Mucosa of descending colon (tissue), 3 donors: Measurements from ENCODE around the gene STPG4. TPM values are rescaled to one million over a fixed set of nuclear protein-coding genes. Genes with fewer than 3 reads are reported as not detected.

Experiments
- ATAC-seq: fragments of 200-7000 bp; cut with Tn5 transposase; one replicate; pipeline ENCODE4 v1.9.1; 2020; ENCODE audit warnings: mild to moderate bottlenecking, moderate library complexity
- DNase-seq, 3 donors: peaks; one replicate each; pipeline ENCODE4 v3.0.0-alpha.2; 2020
- H3K36me3 ChIP-seq: fragments of 200-600 bp; one replicate; pipeline ENCODE4 v1.8.0; 2021; ENCODE audit warnings: low read depth, mild to moderate bottlenecking
- H3K4me1 ChIP-seq: fragments of 200-600 bp; one replicate; pipeline ENCODE4 v1.8.0; 2021; ENCODE audit warnings: low read depth, mild to moderate bottlenecking
- H3K4me3 ChIP-seq: fragments of 200-600 bp; one replicate; pipeline ENCODE4 v1.8.0; 2021; ENCODE audit warnings: mild to moderate bottlenecking
- H3K9me3 ChIP-seq: fragments of 200-600 bp; one replicate; pipeline ENCODE4 v1.8.0; 2021; ENCODE audit warnings: mild to moderate bottlenecking
- intact Hi-C, 2 donors: fragments of 100-400 bp; cut with DNase I in 1 of 2; cut with micrococcal nuclease in 1 of 2; formaldehyde crosslinking; loops; one replicate each; pipeline versions ENCODE4 v1.11.0 to v1.11.1; 2022; cut with DNase I, micrococcal nuclease
- total RNA-seq, 3 donors: library from RNA; stranded (reverse); fragmentation: NEBNext Ultra II Directional in 2 of 3; extraction: Animal tissue kit (Norgen Biotek cat#: 25700) in 2 of 3; gene quantifications; one replicate each; pipeline versions ENCODE4 v1.2.1 to v1.2.4, GENCODE V29; 2021 to 2023
- TF ChIP-seq, protein P1 (sequence below): fragments of 200-600 bp; IDR thresholded peaks from one replicate; pipeline ENCODE4 v1.8.0; 2022; ENCODE audit warnings: antibody characterized with exemption, mild to moderate bottlenecking
- donor health status: DM: no; HTN: no; CAD: no; lungs with moderate emphysema.
- donor health status: DM: no; HTN: no; CAD: no.
- donor health status: DM: no; HTN: yes; CAD: no.

STPG4 gene
- total RNA-seq, 3 donors from 2014 or later, result 0.46 to 0.63 TPM; not detected in 1

DNA sequence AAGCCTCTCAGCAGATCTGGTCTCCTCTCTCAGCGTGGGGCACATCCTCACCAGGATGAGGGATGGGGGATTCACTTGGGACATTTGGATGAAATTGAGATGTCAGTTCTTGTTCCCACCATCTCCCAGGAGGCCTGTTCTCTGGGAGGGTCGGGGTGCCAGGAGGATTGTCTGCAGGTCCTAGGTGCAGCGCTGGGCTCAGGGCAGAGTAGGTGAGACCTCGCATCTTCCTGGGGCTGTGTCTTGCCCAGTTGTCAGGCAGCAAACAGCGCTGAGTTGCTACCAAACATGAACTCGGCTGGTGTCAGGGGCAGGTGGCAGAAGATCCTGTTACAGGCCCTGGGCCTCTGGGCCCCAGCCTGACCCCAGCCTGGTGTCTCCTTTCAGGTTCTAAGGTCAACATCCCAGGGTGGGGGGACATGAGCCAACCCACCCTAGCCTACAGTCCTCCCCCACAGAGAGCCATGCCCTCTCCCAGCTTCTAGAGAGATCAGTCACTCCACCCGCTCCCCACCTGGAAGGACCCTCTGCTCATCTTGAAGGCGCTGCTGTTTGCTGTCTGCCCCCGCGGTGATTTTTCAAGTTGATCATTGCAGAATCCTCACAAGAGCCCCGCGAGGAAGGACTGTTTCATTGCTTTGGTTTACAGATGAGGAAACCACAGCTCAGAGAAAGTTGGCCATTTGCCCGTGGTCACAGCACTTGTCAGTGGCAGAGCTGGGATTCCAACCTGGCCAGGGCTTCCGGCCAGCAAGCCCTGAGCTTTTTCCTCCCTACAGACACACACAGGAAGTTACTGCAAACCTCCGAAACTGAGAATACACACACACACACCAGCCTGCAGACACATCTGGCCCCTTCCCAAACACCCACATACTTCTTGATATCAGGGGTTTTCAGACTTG, 83.9 kb downstream of the STPG4 start:
- ATAC-seq (peak; percentile 4), DNase-seq (peak in 2 of 3 donors; percentile 74 to 78)
- TF ChIP-seq, protein P1, sequence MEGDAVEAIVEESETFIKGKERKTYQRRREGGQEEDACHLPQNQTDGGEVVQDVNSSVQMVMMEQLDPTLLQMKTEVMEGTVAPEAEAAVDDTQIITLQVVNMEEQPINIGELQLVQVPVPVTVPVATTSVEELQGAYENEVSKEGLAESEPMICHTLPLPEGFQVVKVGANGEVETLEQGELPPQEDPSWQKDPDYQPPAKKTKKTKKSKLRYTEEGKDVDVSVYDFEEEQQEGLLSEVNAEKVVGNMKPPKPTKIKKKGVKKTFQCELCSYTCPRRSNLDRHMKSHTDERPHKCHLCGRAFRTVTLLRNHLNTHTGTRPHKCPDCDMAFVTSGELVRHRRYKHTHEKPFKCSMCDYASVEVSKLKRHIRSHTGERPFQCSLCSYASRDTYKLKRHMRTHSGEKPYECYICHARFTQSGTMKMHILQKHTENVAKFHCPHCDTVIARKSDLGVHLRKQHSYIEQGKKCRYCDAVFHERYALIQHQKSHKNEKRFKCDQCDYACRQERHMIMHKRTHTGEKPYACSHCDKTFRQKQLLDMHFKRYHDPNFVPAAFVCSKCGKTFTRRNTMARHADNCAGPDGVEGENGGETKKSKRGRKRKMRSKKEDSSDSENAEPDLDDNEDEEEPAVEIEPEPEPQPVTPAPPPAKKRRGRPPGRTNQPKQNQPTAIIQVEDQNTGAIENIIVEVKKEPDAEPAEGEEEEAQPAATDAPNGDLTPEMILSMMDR, result no peak
- no peak overlapping the region for H3K4me3 ChIP-seq
- H3K36me3 ChIP-seq, result no peaks in the 10 kb centered on the region
- H3K4me1 ChIP-seq, result peaks cover 42% of the 10 kb centered on the region
- intact Hi-C loops, result no loop called here
- no peaks in the 10 kb centered on the region for H3K9me3 ChIP-seq

DNA sequence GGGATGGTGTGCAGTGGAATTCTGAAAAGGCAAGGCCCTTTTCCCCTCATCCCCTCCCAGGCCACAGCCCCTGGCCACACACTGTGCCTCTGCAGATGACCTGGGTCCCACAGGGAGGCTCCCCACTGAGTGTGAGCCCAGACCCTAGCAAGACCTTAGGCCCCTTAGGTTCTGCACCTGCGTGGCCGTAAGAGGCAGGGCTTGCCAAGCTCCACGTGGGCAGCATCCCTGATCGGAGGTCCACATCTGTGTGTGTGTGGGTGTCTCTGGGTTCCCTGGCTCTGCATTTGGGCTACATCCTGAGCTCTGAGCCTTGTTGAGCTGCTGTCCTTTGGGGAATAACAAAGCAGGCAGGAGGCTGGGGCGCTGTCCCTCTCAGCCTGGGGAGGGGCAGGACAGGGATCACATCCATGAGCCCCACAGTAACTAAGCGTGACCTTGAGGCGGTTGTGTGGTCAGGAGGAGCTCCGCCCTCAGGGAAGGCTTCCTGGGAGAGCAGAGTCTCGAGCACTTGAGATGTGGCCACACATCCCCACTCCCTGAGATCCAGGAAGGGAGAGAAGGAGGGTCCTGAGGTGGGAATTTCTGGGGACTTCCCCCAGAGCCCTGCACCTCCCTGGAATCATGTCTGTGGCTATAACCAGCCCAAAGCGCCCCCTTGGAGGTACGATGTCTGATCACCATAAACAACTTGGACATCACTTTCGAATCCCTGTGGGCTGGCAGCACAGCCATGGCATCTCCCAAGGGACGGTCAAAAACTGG, 84.8 kb downstream of the STPG4 start:
- Histone ChIP-seq H3K36me3 (no peaks in the 10 kb centered on the region), H3K4me3 (no peak overlapping the region), H3K4me1 (peaks cover 48% of the 10 kb centered on the region), H3K9me3 (no peaks in the 10 kb centered on the region)
- TF ChIP-seq, protein P1, result no peak
- no peak for DNase-seq
- ATAC-seq, result no peak
- intact Hi-C loops, result no loop called here

DNA sequence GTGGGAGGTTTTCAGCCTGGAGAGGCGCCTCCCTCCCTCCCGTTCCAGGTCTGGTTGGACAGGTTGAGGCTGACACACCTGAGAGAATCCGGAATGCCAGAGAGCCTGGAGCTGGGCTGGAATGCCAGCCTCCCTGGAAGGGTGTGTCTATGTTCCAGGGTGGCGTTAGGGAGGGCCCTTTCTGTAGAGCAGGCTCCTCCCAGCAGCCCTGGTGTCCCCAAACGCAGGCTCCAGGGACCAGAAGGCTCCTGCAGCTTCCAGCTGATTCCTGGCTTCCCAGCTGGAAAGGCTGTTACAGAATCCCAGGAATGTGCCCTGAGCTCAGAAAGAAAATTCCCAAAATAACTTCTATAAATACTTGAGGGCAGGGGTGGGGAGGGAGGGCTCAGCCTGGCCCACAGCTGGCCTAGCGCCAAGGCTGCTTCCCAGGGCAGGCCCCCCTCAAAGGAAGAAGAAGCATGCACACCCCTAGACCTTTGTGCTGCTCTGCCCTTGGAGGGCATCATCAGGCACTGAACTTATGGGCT, 85.4 kb downstream of the STPG4 start:
- intact Hi-C loops, result no loop called here
- Histone ChIP-seq H3K9me3 (no peaks in the 10 kb centered on the region), H3K4me1 (peaks cover 52% of the 10 kb centered on the region), H3K36me3 (no peaks in the 10 kb centered on the region), H3K4me3 (no peak overlapping the region)
- peak; percentile 87 to 88 (median 87) for DNase-seq
- peak; percentile 82 for ATAC-seq
- TF ChIP-seq, protein P1, result no peak

DNA sequence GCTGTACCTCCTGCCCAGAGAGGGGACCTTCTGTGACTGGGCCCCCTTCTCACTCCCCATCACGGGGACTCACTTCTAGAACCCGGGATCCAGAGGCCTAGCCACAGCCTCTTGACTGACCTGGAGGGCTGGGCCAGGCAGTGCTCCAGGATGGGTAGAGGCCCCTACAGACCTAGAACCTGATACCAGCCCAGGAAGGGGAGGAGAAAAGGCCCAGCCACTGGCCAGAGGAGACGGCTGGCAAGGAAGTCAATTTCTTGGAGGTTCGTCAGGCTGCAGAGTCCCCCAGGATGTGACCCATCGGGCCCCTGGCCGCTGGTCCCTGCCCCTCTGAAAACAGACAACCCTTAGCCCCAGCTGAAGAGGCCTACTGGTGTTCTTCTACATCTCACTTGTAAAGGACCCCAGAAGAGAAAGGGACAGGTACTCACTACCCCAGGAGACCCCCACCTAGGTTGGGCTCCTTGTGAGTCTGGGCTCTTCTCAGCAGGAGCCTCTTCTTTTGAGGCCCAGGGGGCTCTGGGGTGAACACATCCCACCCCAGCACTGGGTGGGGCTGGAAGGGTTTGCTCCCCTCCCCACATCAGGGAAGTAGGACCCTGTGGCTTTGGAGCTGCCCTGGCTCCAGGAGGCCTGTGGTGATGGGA, 86.0 kb downstream of the STPG4 start:
- DNase-seq (peak in 1 of 3 donors; percentile 50), ATAC-seq (no peak)
- TF ChIP-seq, protein P1, result no peak
- Histone ChIP-seq H3K4me3 (no peak overlapping the region), H3K36me3 (no peaks in the 10 kb centered on the region), H3K4me1 (peaks cover 53% of the 10 kb centered on the region), H3K9me3 (no peaks in the 10 kb centered on the region)
- intact Hi-C loops, result no loop called here

DNA sequence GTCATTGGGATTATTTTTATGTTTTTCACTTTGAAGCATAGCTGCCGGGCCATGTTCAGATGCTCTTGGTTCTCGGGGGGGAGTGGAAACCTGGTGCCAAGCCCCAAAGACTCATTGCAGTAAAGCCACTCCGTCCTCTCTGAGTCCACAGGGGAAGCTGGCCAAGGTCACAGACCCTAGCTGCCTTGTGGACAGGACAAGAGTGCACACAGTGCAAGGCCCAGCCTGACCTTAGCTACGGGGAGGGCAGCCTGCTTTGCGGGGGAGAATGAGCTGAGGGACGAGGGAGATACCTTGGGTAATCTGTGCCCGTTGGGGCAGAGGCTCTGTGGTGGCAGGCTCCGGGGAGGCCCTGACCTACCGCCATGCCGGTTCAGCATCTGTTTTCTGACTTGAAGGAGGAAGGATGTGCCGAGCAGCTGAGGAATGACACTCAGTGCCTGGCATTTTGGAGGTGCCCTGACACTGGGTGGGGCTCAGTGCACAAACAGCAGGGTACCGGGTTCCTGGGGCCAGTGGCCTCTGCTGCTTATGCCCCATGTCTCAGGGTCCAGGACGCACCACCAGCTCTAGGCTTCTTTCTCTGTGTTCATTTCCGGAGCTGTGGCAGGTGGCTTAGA, 87.2 kb downstream of the STPG4 start:
- intact Hi-C loops, result no loop called here

More for the DNA sequence above, 87.2 kb downstream of the STPG4 start:
- Histone ChIP-seq H3K9me3 (no peaks in the 10 kb centered on the region), H3K36me3 (no peaks in the 10 kb centered on the region), H3K4me1 (peaks cover 48% of the 10 kb centered on the region), H3K4me3 (no peak overlapping the region)
- peak in 1 of 3 donors; percentile 45 for DNase-seq
- TF ChIP-seq, protein P1, result no peak
- no peak for ATAC-seq
